ENCODE data around the gene ADAM15. TPM values are rescaled to one million over a fixed set of nuclear protein-coding genes. Genes with fewer than 3 reads are reported as not detected.

The ADAM15 gene
- total and polyA plus RNA-seq, 7 experiments from 2014 or later: 5.8 to 53.7 (median 27.9) TPM

GRCh38 chr1:155075535-155075934 is 24.4 kb downstream of the ADAM15 start:
- Histone ChIP-seq H3K27ac (ENCODE audit: low read depth, low read length) (no peak overlapping the region), H3K9me3 (ENCODE audit: control insufficient read depth in 2 of 3, low read length in 3 of 3) (no peaks in the 10 kb centered on the region), H3K36me3 (ENCODE audit: control insufficient read depth in 2 of 3, insufficient read depth in 3 of 3, low read length in 3 of 3) (no peaks in the 10 kb centered on the region), H3K4me3 (ENCODE audit: low read length) (no peak overlapping the region), H3K4me1 (ENCODE audit: control insufficient read depth in 2 of 2, insufficient read depth in 2 of 2, low read length in 2 of 2) (peaks cover 19 to 28% of the 10 kb centered on the region in 2 donors), H3K27me3 (ENCODE audit: control insufficient read depth in 2 of 2, insufficient read depth in 2 of 2, low read length in 2 of 2) (no peaks in the 10 kb centered on the region)
- Mint-ChIP-seq H3K36me3 (no peaks in the 10 kb centered on the region), H3K4me1 (peaks cover 23 to 72% (median 53%) of the 10 kb centered on the region in 7 donors), H3K4me3 (peak overlapping the region in 1 of 10 donors; percentile 31), H3K9me3 (peaks cover 0 to 2% (median 0%) of the 10 kb centered on the region in 11 donors), H3K27me3 (peaks cover 0 to 31% (median 6%) of the 10 kb centered on the region in 5 donors), H3K27ac (peak overlapping the region in 2 of 9 donors; percentile 45 to 48)
- no peak for ATAC-seq
- ChIA-PET POLR2A (interaction anchor here (0.6 to 2.3 kb wide), 5 partner anchors 9 to 1282 kb away, joined by 3 to 8 read pairs (median 5); partner anchors contain the start of gene ADAM15), CTCF (interaction anchor here (0.6 to 8.1 kb wide), 3 partner anchors 9 to 99 kb away, joined by 3 to 52 read pairs (median 18); partner anchors contain the start of gene EFNA4)
- peak in 1 of 9 donors; percentile 6 for DNase-seq
- intact Hi-C loops (cut with micrococcal nuclease): no loop called here

GRCh38 chr1:155076371-155076770 is 25.3 kb downstream of the ADAM15 start:
- Mint-ChIP-seq H3K36me3 (peaks cover 0 to under 1% (median 0%) of the 10 kb centered on the region in 5 donors), H3K9me3 (peaks cover 0 to 3% (median 0%) of the 10 kb centered on the region in 11 donors), H3K27ac (peak overlapping the region in 5 of 9 donors; percentile 47 to 81 (median 57)), H3K4me3 (no peak overlapping the region), H3K27me3 (peaks cover 3 to 36% (median 9%) of the 10 kb centered on the region in 5 donors), H3K4me1 (peaks cover 25 to 74% (median 53%) of the 10 kb centered on the region in 7 donors)
- Histone ChIP-seq H3K27me3 (ENCODE audit: control insufficient read depth in 2 of 2, insufficient read depth in 2 of 2, low read length in 2 of 2) (peaks cover 5% of the 10 kb centered on the region in 2 donors), H3K9me3 (ENCODE audit: control insufficient read depth in 2 of 3, low read length in 3 of 3) (no peaks in the 10 kb centered on the region), H3K36me3 (ENCODE audit: control insufficient read depth in 2 of 3, insufficient read depth in 3 of 3, low read length in 3 of 3) (no peaks in the 10 kb centered on the region), H3K27ac (ENCODE audit: low read depth, low read length) (no peak overlapping the region), H3K4me1 (ENCODE audit: control insufficient read depth in 2 of 2, insufficient read depth in 2 of 2, low read length in 2 of 2) (peaks cover 25 to 34% of the 10 kb centered on the region in 2 donors), H3K4me3 (ENCODE audit: low read length) (no peak overlapping the region)
- DNase-seq: peak in 1 of 9 donors; percentile 6
- ChIA-PET CTCF (interaction anchor here (0.6 to 8.1 kb wide), 5 partner anchors 8 to 100 kb away, joined by 3 to 52 read pairs (median 5); partner anchors contain the start of gene EFNA4), POLR2A (interaction anchor here (0.6 to 2.3 kb wide), 2 partner anchors 24 to 65 kb away, joined by 4 to 6 read pairs; no protein-coding TSS in a partner anchor)
- no peak for ATAC-seq
- intact Hi-C loops (cut with micrococcal nuclease): no loop called here

GRCh38 chr1:155077346-155077745 is 26.2 kb downstream of the ADAM15 start:
- Mint-ChIP-seq H3K9me3 (peaks cover 0 to 4% (median 0%) of the 10 kb centered on the region in 11 donors), H3K4me1 (peaks cover 27 to 72% (median 53%) of the 10 kb centered on the region in 7 donors), H3K27me3 (peaks cover 7 to 34% (median 15%) of the 10 kb centered on the region in 5 donors), H3K27ac (peak overlapping the region in 8 of 9 donors; percentile 3 to 70 (median 36)), H3K36me3 (peaks cover 0 to 4% (median 0%) of the 10 kb centered on the region in 5 donors), H3K4me3 (peak overlapping the region in 9 of 10 donors; percentile 0 to 90 (median 40))
- peaks cover 33 to 44% of the 10 kb centered on the region in 2 donors for H3K4me1 ChIP-seq (ENCODE audit: control insufficient read depth in 2 of 2, insufficient read depth in 2 of 2, low read length in 2 of 2)
- peaks cover 9 to 13% of the 10 kb centered on the region in 2 donors for H3K27me3 ChIP-seq (ENCODE audit: control insufficient read depth in 2 of 2, insufficient read depth in 2 of 2, low read length in 2 of 2)
- no peaks in the 10 kb centered on the region for H3K36me3 ChIP-seq (ENCODE audit: control insufficient read depth in 2 of 3, insufficient read depth in 3 of 3, low read length in 3 of 3)
- H3K9me3 ChIP-seq (ENCODE audit: control insufficient read depth in 2 of 3, low read length in 3 of 3): no peaks in the 10 kb centered on the region
- H3K27ac ChIP-seq (ENCODE audit: low read depth, low read length): no peak overlapping the region
- peak in 1 of 9 donors; percentile 7 for DNase-seq
- CTCF ChIA-PET: interaction anchor here (0.8 to 8.1 kb wide), 2 partner anchors 9 to 14 kb away, joined by 3 to 52 read pairs; partner anchors contain the start of gene EFNA4
- H3K4me3 ChIP-seq (ENCODE audit: low read length): no peak overlapping the region
- ATAC-seq: no peak
- POLR2A ChIA-PET: interaction anchor here (0.9 to 1.6 kb wide), 3 partner anchors 11 to 25 kb away, joined by 3 read pairs; no protein-coding TSS in a partner anchor
- intact Hi-C loops (cut with micrococcal nuclease): no loop called here

GRCh38 chr1:155077758-155078445 is 26.8 kb downstream of the ADAM15 start:
- Mint-ChIP-seq H3K27ac (peak overlapping the region in 8 of 9 donors; percentile 3 to 70 (median 36)), H3K4me1 (peaks cover 30 to 72% (median 56%) of the 10 kb centered on the region in 7 donors), H3K27me3 (peaks cover 7 to 39% (median 18%) of the 10 kb centered on the region in 5 donors), H3K4me3 (peak overlapping the region; percentile 0 to 90 (median 59)), H3K9me3 (peaks cover 0 to 4% (median 0%) of the 10 kb centered on the region in 11 donors), H3K36me3 (peaks cover 0 to 4% (median 0%) of the 10 kb centered on the region in 5 donors)
- peaks cover 14 to 16% of the 10 kb centered on the region in 2 donors for H3K27me3 ChIP-seq (ENCODE audit: control insufficient read depth in 2 of 2, insufficient read depth in 2 of 2, low read length in 2 of 2)
- no peaks in the 10 kb centered on the region for H3K9me3 ChIP-seq (ENCODE audit: control insufficient read depth in 2 of 3, low read length in 3 of 3)
- H3K4me1 ChIP-seq (ENCODE audit: control insufficient read depth in 2 of 2, insufficient read depth in 2 of 2, low read length in 2 of 2): peaks cover 39 to 49% of the 10 kb centered on the region in 2 donors
- peak in 1 of 9 donors; percentile 8 for DNase-seq
- H3K36me3 ChIP-seq (ENCODE audit: control insufficient read depth in 2 of 3, insufficient read depth in 3 of 3, low read length in 3 of 3): no peaks in the 10 kb centered on the region
- CTCF ChIA-PET: interaction anchor here (0.8 to 8.1 kb wide), 3 partner anchors 9 to 310 kb away, joined by 3 to 52 read pairs (median 3); partner anchors contain the start of gene EFNA4
- H3K4me3 ChIP-seq (ENCODE audit: low read length): no peak overlapping the region
- no peak for ATAC-seq
- H3K27ac ChIP-seq (ENCODE audit: low read depth, low read length): no peak overlapping the region
- intact Hi-C loops (cut with micrococcal nuclease): no loop called here
- POLR2A ChIA-PET: interaction anchor here (1.0 to 1.6 kb wide), 4 partner anchors 8 to 26 kb away, joined by 3 to 4 read pairs (median 4); partner anchors contain the start of gene EFNA4

GRCh38 chr1:155078469-155079209 is 27.5 kb downstream of the ADAM15 start, which contains the start of gene EFNA3:
Gene EFNA3 (plus strand): TSS chr1:155078837. CDS start chr1:155078942, 105 bp downstream.
- no peak within 1 kb of the TSS for H3K27ac ChIP-seq (ENCODE audit: low read depth, low read length)
- Mint-ChIP-seq H3K27ac (peak within 1 kb of the TSS; percentile 34 to 84 (median 56)), H3K36me3 (peaks cover 0 to 4% (median 0%) of the 10 kb centered on the region in 5 donors), H3K9me3 (peaks cover 0 to 4% (median 0%) of the 10 kb centered on the region in 11 donors), H3K4me3 (peak within 1 kb of the TSS; percentile 79 to 92 (median 86)), H3K27me3 (peaks cover 8 to 46% (median 24%) of the 10 kb centered on the region in 5 donors), H3K4me1 (peaks cover 23 to 68% (median 52%) of the 10 kb centered on the region in 7 donors)
- H3K36me3 ChIP-seq (ENCODE audit: control insufficient read depth in 2 of 3, insufficient read depth in 3 of 3, low read length in 3 of 3): no peaks in the 10 kb centered on the region
- DNase-seq (peak in 8 of 9 donors; percentile 39 to 85 (median 52)), ATAC-seq (peak; percentile 82)
- H3K4me3 ChIP-seq (ENCODE audit: low read length): peak within 1 kb of the TSS; percentile 48
- H3K27me3 ChIP-seq (ENCODE audit: control insufficient read depth in 2 of 2, insufficient read depth in 2 of 2, low read length in 2 of 2): peaks cover 22% of the 10 kb centered on the region in 2 donors
- H3K4me1 ChIP-seq (ENCODE audit: control insufficient read depth in 2 of 2, insufficient read depth in 2 of 2, low read length in 2 of 2): peaks cover 44 to 49% of the 10 kb centered on the region in 2 donors
- H3K9me3 ChIP-seq (ENCODE audit: control insufficient read depth in 2 of 3, low read length in 3 of 3): no peaks in the 10 kb centered on the region
- ChIA-PET POLR2A (interaction anchor here (0.5 to 1.6 kb wide), 7 partner anchors 9 to 333 kb away, joined by 3 to 8 read pairs (median 3); partner anchors contain the start of gene EFNA4), CTCF (interaction anchor here (0.7 to 8.1 kb wide), 5 partner anchors 10 to 311 kb away, joined by 3 to 52 read pairs (median 3); partner anchors contain the start of gene EFNA4)
- intact Hi-C loops (cut with micrococcal nuclease): loop anchor here (1.0 kb wide), 2 partner anchors 7 to 16 kb away; no protein-coding TSS in a partner anchor
